SK-N-SH (cell line): ENCODE data around the gene SCYGR6.

ENCODE experiments used
- GATA2 ChIP-seq: sonication (generic); formaldehyde crosslinking; IDR thresholded peaks from 2 replicates; pipeline ENCODE4 v1.5.0; 2020; ENCODE audit warnings: mild to moderate bottlenecking, missing genetic modification reagents
- SMC3 ChIP-seq: IDR thresholded peaks from 2 replicates; pipeline ENCODE4 v1.6.1; 2012; ENCODE audit warnings: low read depth, low read length, improper control_type of control experiment

GRCh38 chr2:227772197-227772661 is 47.7 kb upstream of the SCYGR6 start:
- no peak for TF ChIP-seq SMC3
- no peak for TF ChIP-seq GATA2 (CRISPR knock-in tag)
